Epidermal melanocyte (primary cell): ENCODE data around the gene RBMX.
"Not testable (repeated sequence)": the region's sequence is repeated elsewhere in the genome, so short reads cannot be mapped to it uniquely, and the experiment has no call there.

Experiments used
- DNase-seq: peaks from one replicate; pipeline ENCODE4 v3.0.0; 2011; ENCODE audit warnings: low spot score; ENCODE audit not compliant: insufficient read length

The RBMX gene

DNA sequence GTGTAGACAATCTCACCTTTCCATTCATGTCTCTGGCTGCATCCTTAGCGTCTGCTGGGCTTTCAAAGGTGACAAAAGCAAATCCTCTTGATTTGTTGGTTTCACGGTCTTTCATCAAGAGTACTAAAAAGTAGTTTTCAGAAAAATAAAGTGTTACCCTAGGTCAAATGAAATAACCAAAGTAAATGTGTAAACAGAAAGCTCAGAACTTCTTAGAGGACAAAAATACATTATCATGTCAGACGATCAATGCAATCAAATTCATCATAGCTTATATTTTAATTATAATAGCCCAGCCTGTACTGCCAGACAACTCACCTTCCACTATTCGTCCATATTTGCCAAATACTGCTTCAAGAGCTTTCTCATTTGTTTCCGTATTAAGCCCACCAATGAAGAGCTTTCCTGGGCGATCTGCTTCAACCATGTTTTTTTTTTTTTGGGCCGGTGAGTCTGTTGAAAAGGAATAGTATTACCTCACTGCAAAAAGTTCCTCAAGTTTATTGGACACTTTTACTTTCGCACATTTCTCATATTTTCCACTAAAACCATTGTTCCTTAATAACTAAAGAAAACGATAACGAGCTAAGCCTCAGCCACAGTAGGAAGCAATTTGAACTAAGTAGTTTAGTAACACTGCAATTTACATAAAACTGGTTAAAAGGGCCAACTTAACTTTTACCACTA lies 1.4 kb downstream of the RBMX start:
- no peak for DNase-seq

DNA sequence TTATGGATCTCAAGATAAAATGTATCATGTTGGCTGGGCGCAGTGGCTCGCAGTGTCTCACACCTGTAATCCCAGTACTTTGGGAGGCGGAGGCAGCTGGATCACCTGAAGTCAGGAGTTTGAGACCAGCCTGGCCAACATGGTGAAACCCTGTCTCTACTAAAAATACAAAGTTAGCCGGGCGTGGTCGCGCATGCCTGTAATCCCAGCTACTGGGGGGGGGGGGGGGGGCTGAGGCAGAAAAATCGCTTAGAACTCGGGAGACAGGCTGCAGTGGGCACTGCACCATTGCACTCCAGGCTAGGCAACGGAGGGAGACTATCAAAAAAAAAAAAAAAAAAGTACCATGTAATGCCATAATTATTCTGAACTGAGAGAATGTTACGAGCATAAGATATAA lies 2.1 kb downstream of the RBMX start:
- DNase-seq: no peak

DNA sequence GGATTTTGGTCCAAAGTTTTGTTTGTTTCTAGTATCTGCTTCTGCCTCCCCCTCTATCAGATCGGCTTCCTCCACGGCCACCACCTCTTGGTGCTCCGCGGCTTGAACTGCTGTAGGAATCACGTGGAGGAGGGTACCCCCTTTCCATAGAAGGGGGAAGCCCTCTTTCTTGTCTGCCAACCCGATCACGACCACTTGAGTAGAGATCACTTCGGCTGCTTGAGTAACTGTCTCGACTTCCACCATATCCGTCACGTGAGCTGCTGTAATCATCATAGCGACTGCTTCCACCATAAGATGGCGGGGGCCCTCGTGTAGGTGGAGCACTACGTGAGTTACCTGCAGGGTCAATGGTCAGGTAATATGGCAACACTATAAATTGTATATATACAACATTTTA lies 6.4 kb downstream of the RBMX start:
- DNase-seq: not testable (repeated sequence)

DNA sequence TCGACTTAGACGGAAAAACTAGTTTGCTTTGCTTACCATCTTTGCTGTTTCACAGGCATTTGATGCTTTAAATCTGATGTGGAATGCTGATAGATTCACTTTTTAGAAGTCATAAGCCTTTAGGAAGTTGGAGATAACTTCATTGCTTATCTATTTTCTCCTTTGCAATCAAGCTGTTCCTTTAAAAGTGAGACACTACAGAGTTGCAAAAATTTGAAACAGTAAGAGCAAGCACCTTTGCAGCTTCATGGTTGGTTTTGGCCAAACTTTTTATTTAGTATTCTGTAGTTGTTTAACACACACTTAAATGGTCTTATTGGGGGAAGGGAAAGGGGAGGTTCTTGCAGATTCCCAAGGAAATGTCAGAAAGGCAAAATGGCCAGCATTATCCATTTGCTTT lies 7.3 kb downstream of the RBMX start:
- DNase-seq: not testable (repeated sequence)

DNA sequence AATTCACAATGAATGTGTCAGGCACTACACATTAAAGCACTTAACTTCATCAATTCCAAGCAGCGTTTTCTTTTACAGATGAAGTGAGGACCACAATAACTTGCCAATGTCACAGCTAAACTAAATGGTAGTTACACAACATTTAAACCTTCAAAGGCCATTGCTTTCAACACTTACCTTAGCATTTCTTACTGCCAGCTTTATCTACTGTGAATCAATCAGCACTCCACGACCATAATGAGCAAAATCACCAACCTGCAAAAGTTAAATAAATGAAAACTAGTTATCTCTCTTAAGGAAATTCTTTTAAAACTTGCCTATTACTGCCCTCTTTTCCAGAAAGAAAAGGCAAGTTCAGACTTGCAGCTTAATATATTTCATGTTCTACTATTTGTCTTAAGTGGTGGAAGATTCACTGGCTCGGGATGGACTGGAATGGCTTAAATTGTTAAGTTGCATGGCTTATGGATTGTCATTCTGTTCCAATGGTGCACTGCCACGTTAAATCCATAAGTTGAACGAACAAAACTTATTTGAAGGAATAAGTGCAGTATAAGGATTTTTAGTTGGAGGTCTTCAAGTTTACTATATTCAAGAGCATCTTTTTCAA lies 8.3 kb downstream of the RBMX start:
- no peak for DNase-seq

DNA sequence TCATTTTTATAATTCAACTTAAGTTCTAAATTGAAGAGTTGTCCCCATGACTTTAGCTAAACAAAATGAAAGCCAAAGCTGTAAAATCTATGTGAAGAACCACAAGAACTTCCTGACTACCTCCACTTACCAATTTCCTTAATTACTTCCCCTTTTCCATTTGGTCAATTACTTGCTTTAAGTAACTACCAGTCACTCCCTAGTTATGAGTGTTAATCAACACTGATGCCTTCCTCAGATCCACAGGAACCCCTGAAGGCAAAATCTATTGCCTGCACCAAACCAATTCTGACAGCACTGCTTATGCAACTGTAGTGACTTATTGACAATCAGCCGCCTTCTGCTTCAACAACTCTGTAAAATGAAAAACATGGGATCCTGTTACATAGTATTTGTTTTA lies 10.5 kb downstream of the RBMX start:
- no peak for DNase-seq

DNA sequence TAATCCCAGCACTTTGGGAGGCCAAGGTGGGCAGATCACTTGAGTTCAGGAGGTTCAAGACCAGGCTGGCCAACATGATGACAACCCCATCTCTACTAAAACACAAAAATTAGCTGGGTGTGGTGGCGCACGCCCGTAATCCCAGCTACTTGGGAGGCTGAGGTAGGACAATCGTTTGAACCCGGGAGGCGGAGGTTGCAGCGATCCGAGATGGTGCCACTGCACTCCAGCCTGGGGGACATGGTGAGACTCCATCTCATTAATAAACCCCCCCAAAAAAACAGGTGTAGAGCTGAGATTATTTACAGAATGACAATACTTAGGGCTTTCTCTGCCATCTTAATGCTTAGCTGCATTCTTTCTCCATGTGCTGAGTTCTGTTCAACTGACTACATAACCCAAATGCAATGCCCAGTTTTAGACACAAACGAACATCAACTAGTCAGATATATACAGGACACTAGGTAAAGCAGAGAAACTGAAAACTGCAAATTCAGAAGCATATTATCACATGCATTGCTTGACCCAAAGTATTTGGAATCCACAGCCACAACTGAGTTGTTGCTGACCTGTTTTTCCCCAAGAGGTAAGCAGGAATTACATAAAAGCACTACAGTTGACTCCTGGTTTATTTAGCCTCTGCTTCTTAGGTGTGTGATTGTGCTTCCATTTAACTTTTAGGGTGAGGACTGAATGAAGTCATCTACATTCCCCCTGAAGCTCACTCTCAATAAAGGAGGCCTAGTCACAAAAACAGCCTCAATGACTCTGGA lies 12.1 kb downstream of the RBMX start:
- DNase-seq: no peak

DNA sequence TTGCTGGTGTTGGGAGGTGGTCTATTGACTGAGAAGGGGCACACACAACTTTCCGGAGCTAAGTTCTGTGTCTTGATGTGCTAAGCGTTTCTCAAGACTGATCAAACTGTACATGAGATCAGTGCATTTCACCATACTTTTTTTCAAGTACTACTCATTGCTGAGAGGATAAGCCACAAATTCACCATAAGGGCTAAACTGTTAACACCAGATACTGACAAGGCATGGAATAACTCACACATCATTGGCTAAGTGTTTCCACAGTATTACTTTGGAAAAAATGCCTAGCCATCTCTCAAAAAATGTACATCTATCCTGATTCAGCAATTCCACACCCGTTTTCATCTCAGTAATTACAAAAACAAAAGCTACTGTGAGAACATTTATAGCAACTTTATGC lies 13.0 kb downstream of the RBMX start:
- no peak for DNase-seq

DNA sequence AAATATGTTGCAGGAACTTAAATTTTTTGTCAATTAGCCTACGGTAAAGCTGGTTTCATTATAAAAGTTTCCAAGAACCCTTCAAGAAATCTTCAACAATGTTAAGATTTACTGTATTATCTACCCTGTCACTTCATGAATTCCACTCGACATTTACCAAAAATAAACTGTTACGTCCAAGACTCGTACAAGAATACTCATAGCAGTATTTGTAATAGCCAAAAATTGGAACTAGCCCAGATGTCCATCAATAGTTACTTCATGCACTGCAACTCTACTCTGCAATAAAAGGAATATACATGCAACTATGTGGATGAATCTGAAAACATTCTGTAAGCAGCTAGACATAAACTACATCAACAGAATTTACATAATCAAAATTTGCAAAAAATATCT lies 13.4 kb downstream of the RBMX start:
- DNase-seq: no peak

DNA sequence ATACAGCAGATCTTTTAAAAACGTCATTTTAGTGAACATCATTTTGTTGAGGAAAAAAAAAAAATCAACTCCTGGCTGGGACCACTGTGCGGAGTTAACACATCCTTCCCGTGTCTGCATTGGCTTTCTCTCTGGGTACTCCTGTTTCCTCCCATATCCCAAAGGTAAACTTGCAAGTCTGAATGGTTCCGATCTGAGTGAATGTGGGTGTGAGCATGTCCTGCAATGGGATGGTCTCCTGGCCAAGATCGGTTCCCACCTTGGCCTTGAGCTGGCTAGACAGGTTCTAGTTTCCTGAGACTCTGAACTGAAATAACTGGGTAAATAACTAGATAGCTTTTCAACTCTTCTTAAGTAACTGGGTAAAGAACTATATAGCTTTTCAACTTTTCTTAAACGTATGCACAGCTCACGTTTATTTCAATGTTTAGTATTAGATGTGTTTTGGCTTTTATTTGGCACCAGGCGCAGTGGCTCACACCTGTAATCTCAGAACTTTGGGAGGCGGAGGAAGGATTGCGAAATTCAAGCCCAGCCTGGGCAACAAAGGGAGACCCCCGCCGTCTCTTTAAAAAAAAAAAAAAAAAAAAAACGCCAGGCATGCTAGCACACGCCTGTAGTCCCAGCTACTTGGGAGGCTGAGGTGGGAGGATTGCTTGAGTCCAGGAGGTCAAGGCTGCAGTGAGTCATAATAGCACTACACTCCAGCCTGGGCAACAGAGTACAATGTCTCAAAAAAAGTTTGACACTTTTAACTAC lies 14.0 kb downstream of the RBMX start:
- no peak for DNase-seq

DNA sequence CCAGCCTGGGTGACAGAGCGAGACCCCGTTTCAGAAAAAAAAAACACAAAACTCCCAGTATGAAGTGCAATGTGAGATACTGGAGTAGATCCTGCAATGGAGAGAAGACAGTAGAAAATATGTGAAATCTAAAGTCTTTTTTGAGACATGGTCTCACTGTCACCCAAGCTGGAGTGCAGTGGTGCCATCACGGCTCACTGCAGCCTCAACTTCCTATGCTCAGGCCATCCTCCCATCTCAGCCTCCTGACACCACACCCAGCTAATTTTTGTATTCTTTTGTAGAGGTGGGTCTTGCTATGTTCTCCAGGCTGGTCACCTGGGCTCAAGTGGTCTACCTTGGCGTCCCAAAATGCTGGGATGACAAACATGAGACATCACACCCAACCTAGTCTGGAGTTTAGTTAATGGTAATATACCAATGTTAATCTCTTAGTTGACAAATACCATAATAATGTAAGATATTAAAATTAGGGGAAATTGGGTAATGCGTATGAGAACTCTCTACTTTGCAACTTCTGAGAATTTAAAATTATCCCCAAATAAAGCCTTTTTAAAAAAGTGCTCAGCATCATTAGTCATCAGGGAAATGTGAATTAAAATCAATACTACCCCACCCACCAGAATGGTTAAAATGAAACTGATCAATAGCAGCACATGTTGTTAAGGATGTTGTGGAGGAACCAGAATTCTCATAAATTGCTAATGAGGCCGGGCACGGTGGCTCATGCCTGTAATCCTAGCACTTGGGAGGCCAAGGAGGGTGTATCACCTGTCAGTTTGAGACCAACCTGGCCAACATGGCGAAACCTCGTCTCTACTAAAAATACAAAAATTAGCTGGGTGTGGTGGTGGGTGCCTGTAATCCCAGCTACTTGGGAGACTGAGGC lies 15.0 kb downstream of the RBMX start:
- DNase-seq: no peak

DNA sequence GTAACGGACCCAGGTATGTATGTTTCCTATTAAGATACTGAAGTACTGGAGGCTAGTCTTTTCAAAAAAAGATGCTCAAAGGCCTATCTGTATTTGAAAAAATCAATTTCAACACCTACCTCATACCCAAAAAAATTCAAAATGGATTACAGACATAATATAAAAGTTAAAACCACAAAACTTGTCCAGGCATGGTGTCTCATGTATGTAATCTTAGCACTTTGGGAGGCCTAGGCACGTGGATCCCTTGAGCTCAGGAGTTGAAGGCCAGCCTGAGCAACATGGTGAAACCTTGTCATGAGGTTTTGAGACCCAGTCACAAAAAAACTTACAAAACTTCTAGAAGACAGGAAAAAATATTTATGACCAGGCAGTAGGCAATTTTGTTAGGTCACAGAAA lies 16.7 kb downstream of the RBMX start:
- no peak for DNase-seq

DNA sequence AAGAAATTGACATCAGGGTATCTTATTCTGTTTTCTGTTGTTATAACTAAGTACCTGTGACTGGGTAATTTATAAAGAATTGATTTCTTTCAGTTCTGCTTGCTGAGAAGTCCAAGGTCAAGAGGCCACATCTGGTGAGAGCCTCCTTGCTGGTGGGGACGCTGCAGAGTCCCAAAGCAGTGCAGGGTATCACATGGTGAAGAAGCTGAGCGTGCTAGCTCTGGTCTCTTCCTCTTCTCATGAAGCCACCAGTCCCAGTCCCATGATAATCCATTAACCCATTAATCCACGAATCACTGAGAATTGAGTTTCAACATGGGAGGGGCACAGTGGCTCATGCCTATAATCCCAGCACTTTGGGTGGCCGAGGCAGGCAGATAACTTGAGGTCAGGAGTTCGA lies 18.0 kb downstream of the RBMX start:
- no peak for DNase-seq

DNA sequence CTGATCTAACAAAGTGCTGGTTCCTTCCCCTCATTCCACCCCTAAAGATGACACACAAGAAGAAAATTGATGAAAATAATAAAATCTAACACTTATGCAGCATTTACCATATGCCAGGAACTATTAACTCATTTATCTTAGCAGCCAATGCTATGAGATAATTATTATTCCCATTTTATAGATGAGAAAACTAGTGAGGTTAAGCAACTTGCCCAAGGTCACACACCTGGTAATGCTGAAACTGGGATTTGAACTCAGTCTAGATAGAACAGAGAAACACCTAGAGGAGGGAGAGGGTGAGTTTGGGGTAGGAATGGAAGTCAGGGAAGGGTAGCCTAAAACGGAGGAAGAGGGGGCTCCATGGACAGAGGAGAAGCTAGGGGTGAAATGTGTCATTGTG lies 18.6 kb downstream of the RBMX start:
- no peak for DNase-seq

DNA sequence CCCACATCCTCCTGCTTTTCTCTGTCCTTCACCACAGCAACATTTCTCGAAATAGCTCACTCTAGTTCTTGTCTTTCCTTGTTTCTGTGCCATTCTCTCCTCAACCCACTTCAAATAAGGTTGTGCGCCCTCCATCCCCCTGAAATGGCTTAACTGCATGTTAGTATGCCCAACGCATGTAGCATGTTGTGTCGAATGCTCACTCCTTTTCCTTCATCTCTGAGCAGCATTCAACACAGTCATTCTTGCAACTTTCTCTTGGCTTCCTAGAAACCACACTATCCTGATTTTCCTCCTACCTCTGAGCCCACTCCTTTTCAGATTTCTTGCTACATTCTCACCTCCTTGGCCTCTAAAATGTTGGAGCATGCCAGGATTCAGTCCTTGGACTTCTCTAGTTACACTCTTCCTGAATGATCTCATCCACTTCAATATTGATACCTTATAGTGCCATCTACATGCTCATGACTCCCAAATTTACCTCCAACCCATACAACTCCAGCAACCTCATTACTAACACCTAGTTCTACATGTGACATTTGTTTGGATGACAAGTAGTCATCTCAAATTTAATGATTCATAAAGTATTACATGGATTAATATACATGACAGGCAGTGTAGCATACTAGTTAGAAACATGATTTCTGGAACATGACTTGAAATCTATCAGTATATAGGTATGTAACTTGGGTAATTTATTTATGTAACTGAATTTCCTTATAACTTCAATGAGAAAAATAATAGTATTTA lies 22.3 kb downstream of the RBMX start:
- DNase-seq: no peak

DNA sequence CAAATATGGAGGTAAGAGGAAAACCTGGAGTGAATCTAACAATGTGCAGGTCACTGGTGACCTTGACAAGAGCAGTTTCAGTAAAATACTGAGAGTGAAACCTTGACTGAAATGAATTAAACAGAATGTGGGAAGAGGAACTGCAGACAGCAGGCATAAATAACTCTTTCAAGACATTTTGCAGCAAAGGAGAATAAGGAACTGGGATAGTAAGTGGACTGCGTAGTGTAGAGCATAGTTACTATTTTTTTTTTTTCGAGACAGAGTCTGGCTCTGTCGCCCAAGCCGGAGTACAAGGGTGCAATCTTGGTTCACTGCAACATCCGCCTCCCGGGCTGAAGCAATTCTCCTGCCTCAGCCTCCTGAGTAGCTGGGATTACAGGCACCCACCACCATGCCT lies 24.0 kb downstream of the RBMX start:
- DNase-seq: no peak

DNA sequence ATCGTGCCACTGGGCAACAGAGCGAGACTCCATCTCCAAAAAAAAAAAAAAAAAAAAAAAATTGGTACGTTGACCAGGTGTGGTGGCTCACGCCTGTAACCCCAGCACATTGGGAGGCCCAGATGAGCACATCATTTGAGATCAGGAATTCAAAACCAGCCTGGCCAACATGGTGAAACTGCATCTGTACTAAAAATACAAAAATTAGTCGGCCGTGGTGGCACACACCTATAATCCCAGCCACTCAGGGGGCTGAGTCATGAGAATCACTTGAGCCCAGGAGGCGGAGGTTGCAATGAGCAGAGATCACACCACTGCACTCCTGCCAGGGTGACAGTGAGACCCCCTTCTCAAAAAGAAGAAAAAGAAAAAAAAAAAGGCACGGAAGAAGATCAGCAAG lies 24.5 kb downstream of the RBMX start:
- no peak for DNase-seq

DNA sequence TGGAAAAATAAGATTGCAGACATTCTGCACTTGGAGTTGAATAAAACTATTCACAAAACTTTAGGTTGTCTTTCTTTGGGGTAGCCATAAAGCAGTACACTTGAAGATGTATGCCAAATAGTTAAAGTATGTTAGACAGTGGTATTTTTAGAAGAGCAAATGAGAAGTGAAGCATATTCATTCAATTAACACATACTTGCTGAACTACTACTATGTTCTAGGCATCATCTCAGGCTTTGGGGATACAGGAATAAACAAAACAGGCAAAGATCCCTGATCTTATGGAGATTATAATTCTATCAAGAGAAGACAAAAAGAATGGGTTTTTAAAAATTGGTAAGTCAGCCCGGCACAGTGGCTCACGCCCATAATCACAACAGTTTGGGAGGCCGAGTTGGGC lies 29.0 kb downstream of the RBMX start:
- DNase-seq: no peak

DNA sequence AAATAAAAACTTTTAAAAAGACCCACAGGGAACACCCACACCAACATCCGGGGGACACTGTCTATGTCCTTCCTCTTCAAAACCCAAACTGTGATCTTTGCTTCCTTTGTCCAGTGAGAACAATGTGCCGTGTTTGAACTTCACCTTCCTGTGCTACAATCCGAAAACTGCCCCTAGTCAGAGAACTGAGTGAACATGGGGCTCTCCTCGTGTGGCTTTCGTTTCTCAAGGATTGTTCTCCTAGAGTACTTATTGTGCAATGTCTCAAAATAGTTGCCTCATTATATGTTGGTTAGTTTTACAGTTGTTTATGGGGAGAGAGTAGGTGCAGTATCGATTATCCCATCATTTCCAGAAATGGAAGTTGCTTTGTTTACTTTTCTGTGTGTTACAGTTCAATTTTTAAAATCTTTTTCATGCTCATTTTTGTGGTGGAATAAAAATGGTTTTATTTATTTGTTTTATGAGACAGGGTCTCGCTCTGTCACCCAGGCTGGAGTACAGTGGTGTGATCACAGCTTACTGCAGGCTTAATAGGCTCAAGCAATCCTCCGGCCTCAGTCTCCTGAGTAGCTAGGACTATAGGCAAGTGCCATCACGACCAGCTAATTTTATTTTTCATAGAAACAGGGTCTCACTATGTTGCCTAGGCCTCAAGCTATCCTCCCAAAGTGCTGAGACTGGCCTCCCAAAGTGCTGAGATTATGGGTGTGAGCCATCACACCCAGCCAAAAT lies 29.9 kb downstream of the RBMX start:
- no peak for DNase-seq

DNA sequence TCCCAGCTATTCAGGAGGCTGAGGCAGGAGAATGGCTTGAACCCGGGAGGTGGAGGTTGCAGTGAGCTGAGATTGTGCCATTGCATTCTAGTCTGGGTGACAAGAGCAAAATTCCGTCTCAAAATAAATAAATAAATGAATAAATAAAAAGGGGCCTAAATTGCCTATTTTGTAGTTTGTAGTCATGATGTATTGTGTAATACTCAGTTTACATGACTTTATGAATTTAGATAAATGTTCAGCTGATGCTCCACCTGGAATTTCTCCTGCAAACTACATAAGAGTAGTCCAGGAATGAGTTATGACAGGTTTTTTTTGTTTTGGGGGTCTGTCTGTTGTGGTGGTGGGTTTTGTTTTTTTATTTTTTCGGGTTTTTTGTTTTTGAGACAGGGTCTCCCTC lies 31.1 kb downstream of the RBMX start:
- DNase-seq: no peak
